SU-DHL-6 (cell line): Measurements from ENCODE around the gene MAG.

Experiments used
- H2AFZ ChIP-seq: fragments of 200-600 bp; sonication (generic); 2 replicates; pipeline ENCODE4 v1.6.1; 2014; ENCODE audit warnings: low read depth, mild to moderate bottlenecking, moderate library complexity, mixed read lengths, antibody characterized with exemption, low read length; ENCODE audit not compliant: severe bottlenecking
- H3F3A ChIP-seq: fragments of 200-600 bp; shearing (Covaris generic); 2 replicates; pipeline ENCODE4 v1.6.0; 2016; ENCODE audit warnings: antibody characterized with exemption, mild to moderate bottlenecking; ENCODE audit not compliant: insufficient read depth
- H3K27ac ChIP-seq: fragments of 200-600 bp; sonication (generic); 2 replicates; pipeline ENCODE4 v1.5.1; 2016; ENCODE audit warnings: low read depth, mild to moderate bottlenecking, low read length, moderate library complexity, mixed read lengths
- H3K27me3 ChIP-seq: fragments of 200-600 bp; sonication (generic), shearing (Covaris generic); 2 replicates; pipeline ENCODE4 v1.6.0; 2014; ENCODE audit warnings: mild to moderate bottlenecking, low read length
- H3K36me3 ChIP-seq: fragments of 200-600 bp; sonication (generic); 2 replicates; pipeline ENCODE4 v1.6.1; 2014; ENCODE audit warnings: mild to moderate bottlenecking, low read length, mixed read lengths
- H3K4me2 ChIP-seq: fragments of 300-600, 200-600 bp; shearing (Covaris generic), sonication (generic); 2 replicates; pipeline ENCODE4 v1.6.0; 2014; ENCODE audit warnings: low read length, low read depth, mild to moderate bottlenecking; ENCODE audit not compliant: poor library complexity, severe bottlenecking
- H3K4me3 ChIP-seq: fragments of 200-600 bp; sonication (generic); 2 replicates; pipeline ENCODE4 v1.5.1; 2014; ENCODE audit warnings: antibody characterized with exemption, low read length, mild to moderate bottlenecking, mixed read lengths; ENCODE audit not compliant: insufficient read depth, poor library complexity, severe bottlenecking
- H3K79me2 ChIP-seq: fragments of 200-600 bp; sonication (generic); 2 replicates; pipeline ENCODE4 v1.6.1; 2014; ENCODE audit warnings: mild to moderate bottlenecking, low read length, moderate library complexity; ENCODE audit not compliant: insufficient read depth
- H3K9ac ChIP-seq: fragments of 200-600 bp; sonication (generic); 2 replicates; pipeline ENCODE4 v1.7.0; 2014; ENCODE audit warnings: mild to moderate bottlenecking, low read length
- H3K9me2 ChIP-seq: fragments of 200-600 bp; sonication (generic); replicated peaks from 2 replicates; pipeline ENCODE4 v1.6.1; 2014; ENCODE audit warnings: low read length; ENCODE audit not compliant: insufficient read depth
- H3K9me3 ChIP-seq: fragments of 200-600 bp; sonication (generic); 2 replicates; pipeline ENCODE4 v1.6.1; 2014; ENCODE audit warnings: low read length, mixed read lengths; ENCODE audit not compliant: insufficient read depth
- H4K20me1 ChIP-seq: fragments of 200-600 bp; sonication (generic); 2 replicates; pipeline ENCODE4 v1.6.1; 2014; ENCODE audit warnings: low read depth, mild to moderate bottlenecking, antibody characterized with exemption, low read length, moderate library complexity, mixed read lengths
- EZH2phosphoT487 ChIP-seq: fragments of 200-600 bp; sonication (generic), shearing (Covaris generic); conservative IDR thresholded peaks from 2 replicates; pipeline ENCODE4 v1.6.1; 2018; ENCODE audit warnings: mild to moderate bottlenecking, antibody characterized with exemption, low read length, moderate library complexity, mixed read lengths
- TF ChIP-seq, protein P1 (sequence below): fragments of 200-600 bp; sonication (generic); IDR thresholded peaks from one replicate; pipeline ENCODE4 v1.5.1; 2017; ENCODE audit warnings: antibody characterized with exemption, mild to moderate bottlenecking, low read length, moderate library complexity; ENCODE audit not compliant: insufficient read depth, poor library complexity, severe bottlenecking

MAG gene

DNA sequence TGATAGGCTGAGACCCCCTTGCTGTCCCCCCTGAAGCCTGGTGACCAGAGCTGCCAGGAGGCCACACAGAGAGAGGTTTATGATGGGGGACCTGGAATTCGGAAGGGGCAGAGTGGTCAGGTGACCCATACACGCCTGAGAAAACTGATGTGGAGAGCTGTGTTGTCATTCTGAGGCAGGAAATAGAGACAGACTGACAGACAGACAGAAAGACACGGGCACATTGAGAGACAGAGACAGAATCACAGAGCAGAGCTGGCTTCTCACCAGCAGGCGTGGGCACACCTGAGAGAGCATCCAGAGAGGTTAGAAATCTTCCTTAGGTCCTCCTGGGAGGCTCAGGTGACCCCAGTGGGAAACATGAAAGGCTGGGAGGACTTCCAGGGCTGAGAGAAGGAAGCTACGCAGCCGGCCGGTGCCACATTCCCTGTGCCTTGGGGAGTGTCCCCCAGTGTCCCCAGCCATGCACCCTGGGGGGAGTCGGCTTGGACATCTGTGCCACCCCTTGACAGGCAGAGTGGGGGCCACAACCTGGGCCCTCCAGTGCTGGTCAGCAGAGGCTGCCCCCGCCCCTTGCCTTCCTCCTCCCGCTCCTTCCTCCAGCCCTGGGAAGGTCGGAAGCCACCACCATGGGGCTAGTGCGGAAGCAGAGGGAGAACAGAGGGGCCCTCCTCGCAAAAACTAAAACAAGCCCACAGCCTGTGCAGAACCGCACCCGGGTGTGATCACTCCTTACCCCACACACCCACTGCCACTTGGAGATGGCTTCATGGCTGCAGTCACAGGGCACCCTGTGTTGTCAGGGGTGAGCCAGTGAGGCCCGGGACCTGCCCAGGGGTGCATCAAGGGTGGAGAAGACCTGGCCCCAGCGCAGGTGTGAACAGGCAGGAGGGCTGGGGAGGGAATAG lies 57.9 kb downstream of the MAG start:
- no peaks in the 10 kb centered on the region for H4K20me1 ChIP-seq
- H3K4me3 ChIP-seq: no peak overlapping the region
- no peaks in the 10 kb centered on the region for H3K9me2 ChIP-seq
- no peaks in the 10 kb centered on the region for H3K27me3 ChIP-seq
- no peak for TF ChIP-seq EZH2phosphoT487
- TF ChIP-seq, protein P1, sequence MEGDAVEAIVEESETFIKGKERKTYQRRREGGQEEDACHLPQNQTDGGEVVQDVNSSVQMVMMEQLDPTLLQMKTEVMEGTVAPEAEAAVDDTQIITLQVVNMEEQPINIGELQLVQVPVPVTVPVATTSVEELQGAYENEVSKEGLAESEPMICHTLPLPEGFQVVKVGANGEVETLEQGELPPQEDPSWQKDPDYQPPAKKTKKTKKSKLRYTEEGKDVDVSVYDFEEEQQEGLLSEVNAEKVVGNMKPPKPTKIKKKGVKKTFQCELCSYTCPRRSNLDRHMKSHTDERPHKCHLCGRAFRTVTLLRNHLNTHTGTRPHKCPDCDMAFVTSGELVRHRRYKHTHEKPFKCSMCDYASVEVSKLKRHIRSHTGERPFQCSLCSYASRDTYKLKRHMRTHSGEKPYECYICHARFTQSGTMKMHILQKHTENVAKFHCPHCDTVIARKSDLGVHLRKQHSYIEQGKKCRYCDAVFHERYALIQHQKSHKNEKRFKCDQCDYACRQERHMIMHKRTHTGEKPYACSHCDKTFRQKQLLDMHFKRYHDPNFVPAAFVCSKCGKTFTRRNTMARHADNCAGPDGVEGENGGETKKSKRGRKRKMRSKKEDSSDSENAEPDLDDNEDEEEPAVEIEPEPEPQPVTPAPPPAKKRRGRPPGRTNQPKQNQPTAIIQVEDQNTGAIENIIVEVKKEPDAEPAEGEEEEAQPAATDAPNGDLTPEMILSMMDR: no peak
- H3K4me2 ChIP-seq: no peak overlapping the region
- no peaks in the 10 kb centered on the region for H3K79me2 ChIP-seq
- H2AFZ ChIP-seq: no peak overlapping the region
- H3K27ac ChIP-seq: no peak overlapping the region
- H3K9ac ChIP-seq: no peak overlapping the region
- H3K9me3 ChIP-seq: no peaks in the 10 kb centered on the region
- H3K36me3 ChIP-seq: peaks cover 11% of the 10 kb centered on the region
- peaks cover 41% of the 10 kb centered on the region for H3F3A ChIP-seq

DNA sequence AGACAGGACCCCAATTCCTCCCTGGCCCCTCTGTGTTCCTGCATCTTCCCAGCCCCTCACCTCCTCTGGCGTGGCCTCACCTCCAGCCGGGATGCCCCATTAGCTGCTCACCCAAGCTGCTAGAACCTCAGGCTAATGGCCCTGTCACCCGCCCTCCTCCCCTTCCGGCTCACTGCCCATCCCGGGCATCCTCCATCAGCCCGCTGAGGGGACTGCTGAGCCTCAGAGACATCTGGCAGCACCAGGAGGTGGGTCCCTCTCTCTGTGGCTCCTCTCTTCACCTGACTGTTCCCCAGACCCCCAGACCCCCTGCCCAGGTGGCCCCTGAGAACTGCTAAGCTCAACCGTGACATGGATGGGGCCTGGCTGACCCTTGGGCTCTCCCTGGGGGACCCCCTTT lies 58.6 kb downstream of the MAG start:
- no peaks in the 10 kb centered on the region for H3K9me3 ChIP-seq

DNA sequence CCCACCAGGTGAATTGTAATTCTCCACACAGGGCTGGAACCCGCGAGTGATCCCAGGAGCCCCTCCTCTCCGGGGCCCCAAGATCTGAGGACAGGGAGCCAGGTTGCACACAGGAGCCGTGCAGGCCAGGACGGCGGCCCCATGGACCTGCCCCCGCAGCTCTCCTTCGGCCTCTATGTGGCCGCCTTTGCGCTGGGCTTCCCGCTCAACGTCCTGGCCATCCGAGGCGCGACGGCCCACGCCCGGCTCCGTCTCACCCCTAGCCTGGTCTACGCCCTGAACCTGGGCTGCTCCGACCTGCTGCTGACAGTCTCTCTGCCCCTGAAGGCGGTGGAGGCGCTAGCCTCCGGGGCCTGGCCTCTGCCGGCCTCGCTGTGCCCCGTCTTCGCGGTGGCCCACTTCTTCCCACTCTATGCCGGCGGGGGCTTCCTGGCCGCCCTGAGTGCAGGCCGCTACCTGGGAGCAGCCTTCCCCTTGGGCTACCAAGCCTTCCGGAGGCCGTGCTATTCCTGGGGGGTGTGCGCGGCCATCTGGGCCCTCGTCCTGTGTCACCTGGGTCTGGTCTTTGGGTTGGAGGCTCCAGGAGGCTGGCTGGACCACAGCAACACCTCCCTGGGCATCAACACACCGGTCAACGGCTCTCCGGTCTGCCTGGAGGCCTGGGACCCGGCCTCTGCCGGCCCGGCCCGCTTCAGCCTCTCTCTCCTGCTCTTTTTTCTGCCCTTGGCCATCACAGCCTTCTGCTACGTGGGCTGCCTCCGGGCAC lies 59.6 kb downstream of the MAG start:
- no peaks in the 10 kb centered on the region for H3K9me2 ChIP-seq
- H3K79me2 ChIP-seq: no peaks in the 10 kb centered on the region
- 0 out of 2 replicates have a peak, but pooled peaks cover 3% of the 10 kb centered on the region for H3K36me3 ChIP-seq
- no peaks in the 10 kb centered on the region for H3K27me3 ChIP-seq
- no peak overlapping the region for H3K4me3 ChIP-seq
- H2AFZ ChIP-seq: no peak overlapping the region
- no peaks in the 10 kb centered on the region for H3K9me3 ChIP-seq
- H4K20me1 ChIP-seq: no peaks in the 10 kb centered on the region
- no peak overlapping the region for H3K27ac ChIP-seq
- peaks cover 31% of the 10 kb centered on the region for H3F3A ChIP-seq
- H3K4me2 ChIP-seq: no peak overlapping the region
- no peak overlapping the region for H3K9ac ChIP-seq
- no peak for TF ChIP-seq EZH2phosphoT487
- TF ChIP-seq, protein P1: no peak

More for the DNA sequence above, 58.6 kb downstream of the MAG start:
- H3K79me2 ChIP-seq: no peaks in the 10 kb centered on the region
- H3K27ac ChIP-seq: no peak overlapping the region
- H3F3A ChIP-seq: peaks cover 41% of the 10 kb centered on the region
- no peaks in the 10 kb centered on the region for H3K27me3 ChIP-seq
- H2AFZ ChIP-seq: no peak overlapping the region
- H3K36me3 ChIP-seq: peaks cover 11% of the 10 kb centered on the region
- no peak overlapping the region for H3K4me2 ChIP-seq
- no peak overlapping the region for H3K9ac ChIP-seq
- no peaks in the 10 kb centered on the region for H3K9me2 ChIP-seq
- TF ChIP-seq EZH2phosphoT487: no peak
- TF ChIP-seq, protein P1: no peak
- no peaks in the 10 kb centered on the region for H4K20me1 ChIP-seq
- no peak overlapping the region for H3K4me3 ChIP-seq
